Stimulated activated CD4-positive, alpha-beta T cell treated with anti-CD3 and anti-CD28 coated beads, Interleukin-12 subunit alpha, Interleukin-12 subunit beta, amount 100 ng/mL, for 24 hours (primary cell): ENCODE results near the gene MUC5AC.
"Not testable (repeated sequence)": the region's sequence is repeated elsewhere in the genome, so short reads cannot be mapped to it uniquely, and the experiment has no call there.

ENCODE experiments used
- DNase-seq, 2 experiments: peaks; one replicate each; pipeline ENCODE4 v3.0.0-alpha.2; 2020; ENCODE audit warnings: low read depth in 2 of 2

The MUC5AC gene

GRCh38 chr11:1162491-1163311 lies 4.9 kb downstream of the MUC5AC start:
- no peak for DNase-seq

- DNase-seq: no peak
These were observed 5.7 kb downstream of the MUC5AC start for GRCh38 chr11:1163321-1163910.

GRCh38 chr11:1163911-1164735 lies 6.4 kb downstream of the MUC5AC start:
- DNase-seq: no peak

GRCh38 chr11:1164779-1165255 lies 7.1 kb downstream of the MUC5AC start:
- DNase-seq: not testable (repeated sequence)

GRCh38 chr11:1165256-1166041 lies 7.7 kb downstream of the MUC5AC start:
- no peak for DNase-seq

GRCh38 chr11:1167256-1167655 lies 9.5 kb downstream of the MUC5AC start:
- DNase-seq: no peak

GRCh38 chr11:1167751-1168231 lies 10.0 kb downstream of the MUC5AC start:
- DNase-seq: no peak

GRCh38 chr11:1168256-1168655 lies 10.5 kb downstream of the MUC5AC start:
- DNase-seq: no peak

- DNase-seq: no peak
These were observed 11.0 kb downstream of the MUC5AC start for GRCh38 chr11:1168721-1169161.

GRCh38 chr11:1171223-1171984 lies 13.7 kb downstream of the MUC5AC start:
- DNase-seq: no peak

- DNase-seq: no peak
These were observed 14.4 kb downstream of the MUC5AC start for GRCh38 chr11:1171985-1172728.

- DNase-seq: no peak
These were observed 15.0 kb downstream of the MUC5AC start for GRCh38 chr11:1172729-1173117.

- DNase-seq: not testable (repeated sequence)
These were observed 15.6 kb downstream of the MUC5AC start for GRCh38 chr11:1173396-1173795.

- no peak for DNase-seq
These were observed 17.0 kb downstream of the MUC5AC start for GRCh38 chr11:1174441-1175370.

- DNase-seq: no peak
These were observed 17.9 kb downstream of the MUC5AC start for GRCh38 chr11:1175461-1176223.

GRCh38 chr11:1176224-1177019 lies 18.7 kb downstream of the MUC5AC start:
- DNase-seq: no peak
